ENCODE results near the gene DPH5. TPM values are rescaled to one million over a fixed set of nuclear protein-coding genes. Genes with fewer than 3 reads are reported as not detected.
A peak's percentile ranks its signal among the peaks of the same experiment; 100 is the strongest.

The DPH5 gene
- total and polyA plus RNA-seq, 2 donors (not counting 1 experiment from before 2014, with no cell fraction given), result 33.0 to 42.5 TPM

- no CpG with 5 or more reads among the region's 1 CpG for WGBS (ENCODE audit: insufficient coverage)
- POLR2A ChIA-PET, result no interaction called here
- no peaks in the 10 kb centered on the region for H3K27me3 Mint-ChIP-seq
- H3K79me2 ChIP-seq (ENCODE audit: control insufficient read depth, insufficient read depth, low read length), result no peaks in the 10 kb centered on the region
- H4K20me1 ChIP-seq (ENCODE audit: control insufficient read depth, insufficient read depth, low read length, poor library complexity, severe bottlenecking), result no peaks in the 10 kb centered on the region
- ATAC-seq (ENCODE audit: low read depth), result no peak
- no peak overlapping the region for H3K4me3 ChIP-seq (ENCODE audit: control extremely low read depth in 1 of 5, extremely low read depth in 1 of 5, insufficient read depth in 1 of 5, low read depth in 2 of 5, low read length in 4 of 5)
- DNase-seq, result no peak
- peaks cover 0 to 17% of the 10 kb centered on the region in 2 experiments for H3K36me3 ChIP-seq (replicated peaks in 1 of 2; ENCODE audit: control extremely low read depth in 1 of 2, control insufficient read depth in 1 of 2, extremely low read depth in 1 of 2, insufficient read depth in 2 of 2, low read length in 1 of 2)
- H2AFZ ChIP-seq (ENCODE audit: insufficient read depth, low read depth, low read length, poor library complexity, severe bottlenecking), result no peak overlapping the region
- no peaks in the 10 kb centered on the region for H3K9me3 Mint-ChIP-seq (ENCODE audit: insufficient read depth)
- peaks cover 5 to 14% of the 10 kb centered on the region in 2 donors for H3K4me1 ChIP-seq (ENCODE audit: control insufficient read depth in 2 of 2, insufficient read depth in 2 of 2, low read length in 2 of 2)
- H3K27ac ChIP-seq (ENCODE audit: low read length in 2 of 2), result no peak overlapping the region
- no peak overlapping the region for H3K9ac ChIP-seq (ENCODE audit: low read length)
- peak overlapping the region; percentile 54 for H3K27ac Mint-ChIP-seq
- TF ChIP-seq, protein P1, sequence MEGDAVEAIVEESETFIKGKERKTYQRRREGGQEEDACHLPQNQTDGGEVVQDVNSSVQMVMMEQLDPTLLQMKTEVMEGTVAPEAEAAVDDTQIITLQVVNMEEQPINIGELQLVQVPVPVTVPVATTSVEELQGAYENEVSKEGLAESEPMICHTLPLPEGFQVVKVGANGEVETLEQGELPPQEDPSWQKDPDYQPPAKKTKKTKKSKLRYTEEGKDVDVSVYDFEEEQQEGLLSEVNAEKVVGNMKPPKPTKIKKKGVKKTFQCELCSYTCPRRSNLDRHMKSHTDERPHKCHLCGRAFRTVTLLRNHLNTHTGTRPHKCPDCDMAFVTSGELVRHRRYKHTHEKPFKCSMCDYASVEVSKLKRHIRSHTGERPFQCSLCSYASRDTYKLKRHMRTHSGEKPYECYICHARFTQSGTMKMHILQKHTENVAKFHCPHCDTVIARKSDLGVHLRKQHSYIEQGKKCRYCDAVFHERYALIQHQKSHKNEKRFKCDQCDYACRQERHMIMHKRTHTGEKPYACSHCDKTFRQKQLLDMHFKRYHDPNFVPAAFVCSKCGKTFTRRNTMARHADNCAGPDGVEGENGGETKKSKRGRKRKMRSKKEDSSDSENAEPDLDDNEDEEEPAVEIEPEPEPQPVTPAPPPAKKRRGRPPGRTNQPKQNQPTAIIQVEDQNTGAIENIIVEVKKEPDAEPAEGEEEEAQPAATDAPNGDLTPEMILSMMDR (IDR thresholded peaks at IDR 0.05), result no peak
- no peak for TF ChIP-seq EZH2 (IDR thresholded peaks at IDR 0.05; ENCODE audit: borderline replicate concordance, insufficient read depth, low read depth, low read length, poor library complexity, severe bottlenecking)
- H3K4me1 Mint-ChIP-seq, result peaks cover 20% of the 10 kb centered on the region
- intact Hi-C loops (cut with micrococcal nuclease), result no loop called here
- H3K27me3 ChIP-seq (replicated peaks in 1 of 4; ENCODE audit: control extremely low read depth in 1 of 4, control insufficient read depth in 3 of 4, insufficient read depth in 4 of 4, low read length in 3 of 4), result no peaks in the 10 kb centered on the region
- H3K4me3 Mint-ChIP-seq, result no peak overlapping the region
- H3K4me2 ChIP-seq (replicated peaks; ENCODE audit: low read depth, low read length, poor library complexity, severe bottlenecking), result no peak overlapping the region
- H3K9me3 ChIP-seq (ENCODE audit: control extremely low read depth in 1 of 3, control insufficient read depth in 2 of 3, insufficient read depth in 1 of 3, low read length in 2 of 3), result no peaks in the 10 kb centered on the region
- CTCF ChIA-PET, result interaction anchor here (0.9 kb wide), 1 partner anchor 312 kb away, joined by 5 read pairs; no protein-coding TSS in a partner anchor
Measured at GRCh38 chr1:100976936-100977335, 48.6 kb downstream of the DPH5 start.

DNA sequence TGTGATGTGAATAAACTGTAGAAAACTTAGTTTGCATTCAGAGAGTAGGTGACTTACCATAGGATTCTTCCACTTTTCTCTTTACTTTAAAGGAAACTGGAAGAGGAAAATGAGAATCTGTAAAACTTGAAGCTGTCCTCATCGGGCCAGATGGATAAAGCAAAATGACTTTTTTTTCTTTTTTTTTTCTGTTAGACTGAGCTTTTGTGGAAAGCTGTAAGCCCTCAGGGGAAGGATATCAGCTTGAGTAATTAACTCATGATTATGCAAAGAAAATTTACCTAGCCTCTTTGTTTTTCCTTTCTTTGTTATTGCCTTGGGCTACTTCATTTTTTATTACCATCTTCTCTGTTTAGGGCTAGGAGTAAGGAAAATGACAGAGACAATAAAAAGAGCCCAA, 53.4 kb downstream of the DPH5 start:
- CTCF ChIA-PET, result interaction anchor here (0.6 to 1.6 kb wide), 3 partner anchors 30 to 316 kb away, joined by 3 to 10 read pairs (median 5); no protein-coding TSS in a partner anchor
- Histone ChIP-seq H3K79me2 (ENCODE audit: control insufficient read depth, insufficient read depth, low read length) (no peaks in the 10 kb centered on the region), H3K9me3 (ENCODE audit: control extremely low read depth in 1 of 3, control insufficient read depth in 2 of 3, insufficient read depth in 1 of 3, low read length in 2 of 3) (no peaks in the 10 kb centered on the region), H3K4me2 (replicated peaks; ENCODE audit: low read depth, low read length, poor library complexity, severe bottlenecking) (peak overlapping the region; percentile 20), H2AFZ (ENCODE audit: insufficient read depth, low read depth, low read length, poor library complexity, severe bottlenecking) (no peak overlapping the region), H3K4me1 (ENCODE audit: control insufficient read depth in 2 of 2, insufficient read depth in 2 of 2, low read length in 2 of 2) (peaks cover 15 to 18% of the 10 kb centered on the region in 2 donors), H3K27ac (ENCODE audit: low read length in 2 of 2) (peak overlapping the region in 1 of 2 donors; percentile 17), H3K27me3 (replicated peaks in 1 of 4; ENCODE audit: control extremely low read depth in 1 of 4, control insufficient read depth in 3 of 4, insufficient read depth in 4 of 4, low read length in 3 of 4) (no peaks in the 10 kb centered on the region), H3K36me3 (replicated peaks in 1 of 2; ENCODE audit: control extremely low read depth in 1 of 2, control insufficient read depth in 1 of 2, extremely low read depth in 1 of 2, insufficient read depth in 2 of 2, low read length in 1 of 2) (peaks cover 3 to 16% of the 10 kb centered on the region in 2 experiments), H3K4me3 (ENCODE audit: control extremely low read depth in 1 of 5, extremely low read depth in 1 of 5, insufficient read depth in 1 of 5, low read depth in 2 of 5, low read length in 4 of 5) (no peak overlapping the region), H4K20me1 (ENCODE audit: control insufficient read depth, insufficient read depth, low read length, poor library complexity, severe bottlenecking) (no peaks in the 10 kb centered on the region), H3K9ac (ENCODE audit: low read length) (peak overlapping the region; percentile 27)
- Mint-ChIP-seq H3K27ac (no peak overlapping the region), H3K9me3 (ENCODE audit: insufficient read depth) (no peaks in the 10 kb centered on the region), H3K4me1 (peaks cover 20% of the 10 kb centered on the region), H3K4me3 (no peak overlapping the region), H3K27me3 (no peaks in the 10 kb centered on the region)
- intact Hi-C loops (cut with micrococcal nuclease), result loop anchor here (5.0 kb wide), 2 partner anchors 35 to 40 kb away; no protein-coding TSS in a partner anchor
- no CpG with 5 or more reads among the region's 1 CpG for WGBS (ENCODE audit: insufficient coverage)
- TF ChIP-seq, protein P1 (IDR thresholded peaks at IDR 0.05), result no peak
- TF ChIP-seq EZH2 (IDR thresholded peaks at IDR 0.05; ENCODE audit: borderline replicate concordance, insufficient read depth, low read depth, low read length, poor library complexity, severe bottlenecking), result no peak
- ATAC-seq (ENCODE audit: low read depth) (no peak), DNase-seq (no peak)
- POLR2A ChIA-PET, result no interaction called here
